Ishikawa (cell line): ENCODE results near the gene TACC2.

ENCODE experiments used
- CEBPB ChIP-seq: IDR thresholded peaks from 2 replicates; pipeline ENCODE4 v1.6.1; 2012
- CREB1 ChIP-seq: IDR thresholded peaks from 2 replicates; pipeline ENCODE4 v1.6.1; 2012; ENCODE audit warnings: low read depth
- EGR1 ChIP-seq: IDR thresholded peaks from 2 replicates; pipeline ENCODE4 v1.6.1; 2012
- EP300 ChIP-seq: IDR thresholded peaks from 2 replicates; pipeline ENCODE4 v1.6.1; 2012; ENCODE audit warnings: borderline replicate concordance
- FOXM1 ChIP-seq: IDR thresholded peaks from 2 replicates; pipeline ENCODE4 v1.6.1; 2012; ENCODE audit warnings: low read depth, borderline replicate concordance
- NFIC ChIP-seq: IDR thresholded peaks from 2 replicates; pipeline ENCODE4 v1.6.1; 2012
- RAD21 ChIP-seq: IDR thresholded peaks from 2 replicates; pipeline ENCODE4 v1.6.1; 2012; ENCODE audit warnings: low read depth
- TAF1 ChIP-seq: IDR thresholded peaks from 2 replicates; pipeline ENCODE4 v1.6.1; 2012; ENCODE audit warnings: low read depth, mild to moderate bottlenecking
- TCF12 ChIP-seq: IDR thresholded peaks from 2 replicates; pipeline ENCODE4 v1.6.1; 2012; ENCODE audit warnings: low read depth
- TEAD4 ChIP-seq: IDR thresholded peaks from 2 replicates; pipeline ENCODE4 v1.6.1; 2012
- YY1 ChIP-seq: IDR thresholded peaks from 2 replicates; pipeline ENCODE4 v1.6.1; 2012; ENCODE audit warnings: low read depth
- ZBTB7A ChIP-seq: IDR thresholded peaks from 2 replicates; pipeline ENCODE4 v1.6.1; 2012; ENCODE audit warnings: low read depth
- TF ChIP-seq, protein P1 (sequence below): IDR thresholded peaks from 2 replicates; pipeline ENCODE4 v1.6.1; 2012; ENCODE audit warnings: low read depth, mild to moderate bottlenecking
- TF ChIP-seq, protein P2 (sequence below): IDR thresholded peaks from 2 replicates; pipeline ENCODE4 v1.6.1; 2012
- TF ChIP-seq, protein P3 (sequence below): IDR thresholded peaks from 2 replicates; pipeline ENCODE4 v1.6.1; 2012

TACC2 gene

DNA sequence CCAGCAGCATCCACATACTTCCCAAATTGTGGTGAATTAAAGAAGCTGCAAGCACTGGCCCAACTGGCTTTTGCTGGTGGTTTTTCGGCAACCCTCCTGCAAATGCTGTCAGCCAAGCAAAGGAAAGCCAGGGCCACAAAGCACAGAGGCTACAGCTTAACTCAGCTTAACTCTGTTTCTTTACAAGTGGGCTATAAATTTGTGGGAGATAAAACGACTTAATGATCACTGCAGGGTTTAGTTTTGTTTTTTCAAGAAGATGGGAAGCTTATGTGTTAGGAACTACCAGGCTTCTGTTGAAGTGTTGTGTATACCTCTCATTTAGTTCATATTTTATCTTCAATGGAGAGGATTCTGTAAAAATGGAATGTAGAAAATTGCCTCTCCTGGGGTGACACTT is 110.6 kb downstream of the TACC2 start:
- TF ChIP-seq ZBTB7A (no peak), RAD21 (no peak), NFIC (no peak), FOXM1 (no peak), YY1 (no peak), TAF1 (no peak), CEBPB (no peak), CREB1 (no peak), EP300 (no peak), TCF12 (no peak)
- TF ChIP-seq, protein P1, sequence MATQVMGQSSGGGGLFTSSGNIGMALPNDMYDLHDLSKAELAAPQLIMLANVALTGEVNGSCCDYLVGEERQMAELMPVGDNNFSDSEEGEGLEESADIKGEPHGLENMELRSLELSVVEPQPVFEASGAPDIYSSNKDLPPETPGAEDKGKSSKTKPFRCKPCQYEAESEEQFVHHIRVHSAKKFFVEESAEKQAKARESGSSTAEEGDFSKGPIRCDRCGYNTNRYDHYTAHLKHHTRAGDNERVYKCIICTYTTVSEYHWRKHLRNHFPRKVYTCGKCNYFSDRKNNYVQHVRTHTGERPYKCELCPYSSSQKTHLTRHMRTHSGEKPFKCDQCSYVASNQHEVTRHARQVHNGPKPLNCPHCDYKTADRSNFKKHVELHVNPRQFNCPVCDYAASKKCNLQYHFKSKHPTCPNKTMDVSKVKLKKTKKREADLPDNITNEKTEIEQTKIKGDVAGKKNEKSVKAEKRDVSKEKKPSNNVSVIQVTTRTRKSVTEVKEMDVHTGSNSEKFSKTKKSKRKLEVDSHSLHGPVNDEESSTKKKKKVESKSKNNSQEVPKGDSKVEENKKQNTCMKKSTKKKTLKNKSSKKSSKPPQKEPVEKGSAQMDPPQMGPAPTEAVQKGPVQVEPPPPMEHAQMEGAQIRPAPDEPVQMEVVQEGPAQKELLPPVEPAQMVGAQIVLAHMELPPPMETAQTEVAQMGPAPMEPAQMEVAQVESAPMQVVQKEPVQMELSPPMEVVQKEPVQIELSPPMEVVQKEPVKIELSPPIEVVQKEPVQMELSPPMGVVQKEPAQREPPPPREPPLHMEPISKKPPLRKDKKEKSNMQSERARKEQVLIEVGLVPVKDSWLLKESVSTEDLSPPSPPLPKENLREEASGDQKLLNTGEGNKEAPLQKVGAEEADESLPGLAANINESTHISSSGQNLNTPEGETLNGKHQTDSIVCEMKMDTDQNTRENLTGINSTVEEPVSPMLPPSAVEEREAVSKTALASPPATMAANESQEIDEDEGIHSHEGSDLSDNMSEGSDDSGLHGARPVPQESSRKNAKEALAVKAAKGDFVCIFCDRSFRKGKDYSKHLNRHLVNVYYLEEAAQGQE, result no peak
- TF ChIP-seq, protein P2, sequence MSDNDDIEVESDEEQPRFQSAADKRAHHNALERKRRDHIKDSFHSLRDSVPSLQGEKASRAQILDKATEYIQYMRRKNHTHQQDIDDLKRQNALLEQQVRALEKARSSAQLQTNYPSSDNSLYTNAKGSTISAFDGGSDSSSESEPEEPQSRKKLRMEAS, result no peak
- TF ChIP-seq, protein P3, sequence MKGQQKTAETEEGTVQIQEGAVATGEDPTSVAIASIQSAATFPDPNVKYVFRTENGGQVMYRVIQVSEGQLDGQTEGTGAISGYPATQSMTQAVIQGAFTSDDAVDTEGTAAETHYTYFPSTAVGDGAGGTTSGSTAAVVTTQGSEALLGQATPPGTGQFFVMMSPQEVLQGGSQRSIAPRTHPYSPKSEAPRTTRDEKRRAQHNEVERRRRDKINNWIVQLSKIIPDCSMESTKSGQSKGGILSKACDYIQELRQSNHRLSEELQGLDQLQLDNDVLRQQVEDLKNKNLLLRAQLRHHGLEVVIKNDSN, result no peak

DNA sequence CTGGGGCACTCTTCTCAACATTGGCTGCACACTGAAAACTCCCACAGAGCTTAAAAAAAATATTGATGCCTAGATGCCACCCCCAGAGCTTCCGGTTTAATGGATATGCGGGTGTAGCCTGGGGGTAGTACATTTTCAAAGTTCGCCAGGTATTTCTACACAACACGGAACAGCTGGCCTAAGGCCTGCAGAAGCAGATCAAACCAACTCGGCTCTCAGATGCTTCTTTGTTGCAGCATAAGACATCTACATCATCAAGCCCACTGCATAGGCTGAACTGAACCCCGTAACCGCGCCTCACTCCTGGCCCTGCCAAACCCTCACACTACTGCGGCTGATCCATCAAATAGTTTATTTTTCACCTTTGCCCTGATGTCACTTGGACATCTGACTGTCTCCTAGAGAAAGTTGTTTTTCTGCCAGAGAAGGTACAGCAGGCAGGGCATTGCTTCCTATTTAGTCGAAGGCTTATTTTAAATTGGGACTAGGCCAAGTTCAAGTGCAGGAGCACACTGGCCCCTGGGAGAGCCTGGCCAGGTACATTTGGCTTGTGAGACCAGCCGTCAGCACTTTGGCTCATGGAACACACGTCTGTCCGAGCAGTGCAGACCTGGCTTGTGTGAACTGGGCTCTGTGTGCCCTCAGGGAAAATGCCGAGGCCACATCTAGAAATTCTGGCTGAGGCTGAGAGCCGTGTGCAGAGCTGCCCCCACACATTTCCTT is 113.3 kb downstream of the TACC2 start:
- TF ChIP-seq CEBPB (no peak), FOXM1 (no peak), ZBTB7A (no peak), RAD21 (no peak), NFIC (no peak), YY1 (no peak), EGR1 (no peak), TEAD4 (no peak), TAF1 (no peak), CREB1 (no peak), EP300 (no peak)
- TF ChIP-seq, protein P3, result no peak
- TF ChIP-seq, protein P2, result no peak
- TF ChIP-seq, protein P1, result no peak

DNA sequence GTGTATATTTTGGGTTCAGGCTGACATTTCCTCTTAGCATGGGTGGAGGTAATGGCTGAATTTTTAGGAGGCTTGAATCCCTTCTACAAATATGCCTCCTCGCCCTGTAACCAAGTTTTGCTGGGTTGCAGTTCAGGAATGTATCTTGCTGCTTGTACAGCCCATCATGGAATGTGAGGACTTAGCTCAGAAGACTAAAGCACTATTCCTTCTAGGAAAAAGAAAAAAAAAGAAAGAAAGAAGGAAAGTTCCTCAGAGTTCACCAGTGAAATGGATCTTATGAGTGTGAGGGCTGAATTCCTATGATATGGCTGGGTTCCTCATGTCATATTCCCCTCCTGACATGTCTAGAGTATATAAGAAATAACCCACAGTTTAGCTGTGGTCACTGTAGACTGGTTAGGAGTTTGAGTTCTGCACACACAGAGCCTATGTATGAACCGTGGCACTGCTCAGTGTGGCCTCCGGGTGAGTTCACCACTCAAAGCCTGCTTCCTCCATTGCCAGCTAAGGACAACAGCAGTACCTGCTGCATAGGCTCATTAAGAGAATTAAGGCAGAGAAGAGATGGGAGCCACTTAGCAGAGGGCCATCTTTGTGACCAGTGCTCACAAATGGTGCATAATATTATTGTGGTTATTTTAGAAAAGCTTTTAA is 114.0 kb downstream of the TACC2 start:
- TF ChIP-seq TEAD4 (no peak), FOXM1 (no peak), TAF1 (no peak), YY1 (no peak), RAD21 (no peak), CREB1 (no peak), EP300 (no peak), NFIC (no peak), ZBTB7A (no peak)
- TF ChIP-seq, protein P2, result no peak
- TF ChIP-seq, protein P1, result no peak
- TF ChIP-seq, protein P3, result no peak
